ENCODE data around the gene SORCS1. TPM values are rescaled to one million over a fixed set of nuclear protein-coding genes. Genes with fewer than 3 reads are reported as not detected.

The SORCS1 gene
- total RNA-seq, 1 experiment from 2014 or later: not detected

GRCh38 chr10:106956216-106956915, 208.1 kb downstream of the SORCS1 start:
- DNase-seq (ENCODE audit: low read depth, low spot score) (no peak), ATAC-seq (no peak)
- Histone ChIP-seq H3K4me1 (ENCODE audit: control insufficient read depth in 1 of 2, insufficient read depth in 2 of 2, low read length in 2 of 2) (no peaks in the 10 kb centered on the region), H3K27me3 (ENCODE audit: insufficient read depth, low read length) (no peaks in the 10 kb centered on the region), H3K9me2 (ENCODE audit: insufficient read depth) (no peaks in the 10 kb centered on the region), H3K36me3 (ENCODE audit: control insufficient read depth in 1 of 2, insufficient read depth in 2 of 2, low read length in 2 of 2) (no peaks in the 10 kb centered on the region), H3K9ac (ENCODE audit: low read length) (no peak overlapping the region), H2AFZ (ENCODE audit: low read depth, low read length, poor library complexity, severe bottlenecking) (no peak overlapping the region), H3K79me2 (ENCODE audit: insufficient read depth, low read length) (no peaks in the 10 kb centered on the region), H4K20me1 (ENCODE audit: insufficient read depth) (no peaks in the 10 kb centered on the region), H3K4me3 (replicated peaks in 1 of 2; ENCODE audit: low read depth in 1 of 2, low read length in 2 of 2) (no peak overlapping the region), H3K9me3 (ENCODE audit: control insufficient read depth in 1 of 2, insufficient read depth in 1 of 2, low read depth in 1 of 2, low read length in 2 of 2) (peaks cover 37 to 45% of the 10 kb centered on the region in 2 experiments; a peak in 2 of 4 replicates), H3K27ac (ENCODE audit: low read depth, low read length) (no peak overlapping the region), H3K4me2 (ENCODE audit: low read length) (no peak overlapping the region)
- ChIA-PET CTCF (no interaction called here), RAD21 (ENCODE audit: low non-redundant PET in 1 of 2, low total read pairs in 2 of 2, uncharacterized antibody in 2 of 2, unreplicated experiment in 2 of 2) (no interaction called here), POLR2A (no interaction called here)
- intact Hi-C loops (cut with micrococcal nuclease): no loop called here
- BruUV-seq (replicated peaks): no TSS peak
- TF ChIP-seq JUND (IDR thresholded peaks at IDR 0.05): no peak

GRCh38 chr10:106955133-106955532, 209.4 kb downstream of the SORCS1 start:
- Histone ChIP-seq H3K9me2 (ENCODE audit: insufficient read depth) (no peaks in the 10 kb centered on the region), H3K9me3 (ENCODE audit: control insufficient read depth in 1 of 2, insufficient read depth in 1 of 2, low read depth in 1 of 2, low read length in 2 of 2) (peaks cover 30 to 41% of the 10 kb centered on the region in 2 experiments; a peak in 2 of 4 replicates), H3K27me3 (ENCODE audit: insufficient read depth, low read length) (no peaks in the 10 kb centered on the region), H3K4me1 (ENCODE audit: control insufficient read depth in 1 of 2, insufficient read depth in 2 of 2, low read length in 2 of 2) (no peaks in the 10 kb centered on the region), H3K9ac (ENCODE audit: low read length) (no peak overlapping the region), H3K4me3 (replicated peaks in 1 of 2; ENCODE audit: low read depth in 1 of 2, low read length in 2 of 2) (no peak overlapping the region), H3K27ac (ENCODE audit: low read depth, low read length) (no peak overlapping the region), H3K36me3 (ENCODE audit: control insufficient read depth in 1 of 2, insufficient read depth in 2 of 2, low read length in 2 of 2) (no peaks in the 10 kb centered on the region), H4K20me1 (ENCODE audit: insufficient read depth) (no peaks in the 10 kb centered on the region), H3K4me2 (ENCODE audit: low read length) (no peak overlapping the region), H2AFZ (ENCODE audit: low read depth, low read length, poor library complexity, severe bottlenecking) (no peak overlapping the region), H3K79me2 (ENCODE audit: insufficient read depth, low read length) (no peaks in the 10 kb centered on the region)
- intact Hi-C loops (cut with micrococcal nuclease): no loop called here
- RAD21 ChIA-PET (ENCODE audit: low non-redundant PET in 1 of 2, low total read pairs in 2 of 2, uncharacterized antibody in 2 of 2, unreplicated experiment in 2 of 2): no interaction called here
- CTCF ChIA-PET: no interaction called here
- TF ChIP-seq MAX (IDR thresholded peaks at IDR 0.05) (no peak), SRF (IDR thresholded peaks at IDR 0.05; ENCODE audit: low read depth) (no peak), JUND (IDR thresholded peaks at IDR 0.05) (no peak)
- DNase-seq (ENCODE audit: low read depth, low spot score) (no peak), ATAC-seq (no peak)
- POLR2A ChIA-PET: no interaction called here
- no TSS peak for BruUV-seq (replicated peaks)

All from HCT116 (cell line).